Osteoblast (primary cell): ENCODE data around the gene ADCY5. TPM values are rescaled to one million over a fixed set of nuclear protein-coding genes. Genes with fewer than 3 reads are reported as not detected.

Experiments used
- DNase-seq: peaks from one replicate; pipeline ENCODE4 v3.0.0; 2011; ENCODE audit warnings: low spot score, mixed read lengths; ENCODE audit not compliant: insufficient read length; ENCODE audit errors: missing footprints
- H2AFZ ChIP-seq: 2 replicates; pipeline ENCODE4 v1.6.0; 2011; ENCODE audit warnings: mild to moderate bottlenecking, low read length
- H3K27ac ChIP-seq: 2 replicates; pipeline ENCODE4 v1.5.1; 2011; ENCODE audit warnings: mild to moderate bottlenecking, low read depth, low read length, moderate library complexity
- H3K27me3 ChIP-seq: 2 replicates; pipeline ENCODE4 v1.6.0; 2012; ENCODE audit warnings: mild to moderate bottlenecking, control low read depth, inconsistent platforms, low read length, moderate library complexity; ENCODE audit not compliant: insufficient read depth
- H3K36me3 ChIP-seq: 2 replicates; pipeline ENCODE4 v1.5.1; 2011; ENCODE audit warnings: mild to moderate bottlenecking, low read length, control low read depth, moderate library complexity; ENCODE audit not compliant: insufficient read depth
- H3K4me1 ChIP-seq: 2 replicates; pipeline ENCODE4 v1.5.1; 2011; ENCODE audit warnings: mild to moderate bottlenecking, low read length, control low read depth, moderate library complexity; ENCODE audit not compliant: insufficient read depth
- H3K4me2 ChIP-seq: 2 replicates; pipeline ENCODE4 v1.6.0; 2011; ENCODE audit warnings: mild to moderate bottlenecking, low read length; ENCODE audit not compliant: insufficient read depth
- H3K4me3 ChIP-seq: fragments of 200-600 bp; sonication (generic); 3 replicates; pipeline ENCODE4 v1.5.1; 2012; ENCODE audit warnings: mild to moderate bottlenecking, low read length, inconsistent platforms; ENCODE audit not compliant: insufficient read depth
- H3K79me2 ChIP-seq: 2 replicates; pipeline ENCODE4 v1.6.0; 2012; ENCODE audit warnings: mild to moderate bottlenecking, low read length, control low read depth, inconsistent platforms; ENCODE audit not compliant: insufficient read depth
- H3K9me3 ChIP-seq: 2 replicates; pipeline ENCODE4 v1.5.1; 2011; ENCODE audit warnings: low read depth, low read length, control low read depth
- H4K20me1 ChIP-seq: 2 replicates; pipeline ENCODE4 v1.6.0; 2012; ENCODE audit warnings: mild to moderate bottlenecking, low read length, control low read depth; ENCODE audit not compliant: insufficient read depth
- total RNA-seq: library from RNA; depleted of rRNA; stranded (reverse); fragments of >200 nt; gene quantifications from 2 replicates; pipeline ENCODE4 v1.2.3, GENCODE V29; 2012
- TF ChIP-seq, protein P1 (sequence below): IDR thresholded peaks from 2 replicates; pipeline ENCODE4 v1.5.1; 2011; ENCODE audit warnings: mild to moderate bottlenecking, low read depth, low read length, moderate library complexity; ENCODE audit errors: extremely low read depth

The ADCY5 gene
- total RNA-seq, 1 donor: 0.72 TPM

DNA sequence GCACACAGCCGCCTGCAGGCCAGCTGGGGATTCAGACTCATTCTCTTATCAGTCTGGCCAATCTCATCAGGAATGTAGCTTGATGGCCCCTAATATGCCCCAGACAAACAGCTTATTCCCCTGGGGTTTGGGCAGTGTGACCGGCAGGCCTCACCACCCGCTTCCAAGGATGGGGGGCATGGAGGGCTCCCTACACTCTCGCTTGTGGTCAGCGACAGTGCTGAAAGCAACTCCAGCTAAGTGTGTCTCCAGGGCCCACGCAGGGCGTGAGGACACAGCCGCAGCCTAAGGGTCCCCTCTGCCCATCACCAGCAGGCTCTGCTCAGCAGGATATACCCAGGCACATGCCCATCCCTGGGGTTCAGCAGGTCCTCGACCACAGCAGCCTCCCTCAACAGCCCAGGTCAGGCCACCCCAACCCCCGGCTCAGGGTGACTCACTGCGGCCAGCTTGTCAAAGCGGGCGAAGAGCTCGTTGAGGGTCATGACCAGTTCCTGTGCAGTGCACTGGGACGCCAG lies 116.7 kb downstream of the ADCY5 start:
- H3K4me1 ChIP-seq: no peaks in the 10 kb centered on the region
- H4K20me1 ChIP-seq: peaks cover 7% of the 10 kb centered on the region
- no peak overlapping the region for H2AFZ ChIP-seq
- H3K36me3 ChIP-seq: no peaks in the 10 kb centered on the region
- no peak overlapping the region for H3K4me3 ChIP-seq
- no peak overlapping the region for H3K27ac ChIP-seq
- H3K9me3 ChIP-seq: no peaks in the 10 kb centered on the region
- H3K27me3 ChIP-seq: peaks cover 40% of the 10 kb centered on the region
- DNase-seq: peak; percentile 80
- no peak overlapping the region for H3K4me2 ChIP-seq
- TF ChIP-seq, protein P1, sequence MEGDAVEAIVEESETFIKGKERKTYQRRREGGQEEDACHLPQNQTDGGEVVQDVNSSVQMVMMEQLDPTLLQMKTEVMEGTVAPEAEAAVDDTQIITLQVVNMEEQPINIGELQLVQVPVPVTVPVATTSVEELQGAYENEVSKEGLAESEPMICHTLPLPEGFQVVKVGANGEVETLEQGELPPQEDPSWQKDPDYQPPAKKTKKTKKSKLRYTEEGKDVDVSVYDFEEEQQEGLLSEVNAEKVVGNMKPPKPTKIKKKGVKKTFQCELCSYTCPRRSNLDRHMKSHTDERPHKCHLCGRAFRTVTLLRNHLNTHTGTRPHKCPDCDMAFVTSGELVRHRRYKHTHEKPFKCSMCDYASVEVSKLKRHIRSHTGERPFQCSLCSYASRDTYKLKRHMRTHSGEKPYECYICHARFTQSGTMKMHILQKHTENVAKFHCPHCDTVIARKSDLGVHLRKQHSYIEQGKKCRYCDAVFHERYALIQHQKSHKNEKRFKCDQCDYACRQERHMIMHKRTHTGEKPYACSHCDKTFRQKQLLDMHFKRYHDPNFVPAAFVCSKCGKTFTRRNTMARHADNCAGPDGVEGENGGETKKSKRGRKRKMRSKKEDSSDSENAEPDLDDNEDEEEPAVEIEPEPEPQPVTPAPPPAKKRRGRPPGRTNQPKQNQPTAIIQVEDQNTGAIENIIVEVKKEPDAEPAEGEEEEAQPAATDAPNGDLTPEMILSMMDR: no peak
- H3K79me2 ChIP-seq: no peaks in the 10 kb centered on the region

DNA sequence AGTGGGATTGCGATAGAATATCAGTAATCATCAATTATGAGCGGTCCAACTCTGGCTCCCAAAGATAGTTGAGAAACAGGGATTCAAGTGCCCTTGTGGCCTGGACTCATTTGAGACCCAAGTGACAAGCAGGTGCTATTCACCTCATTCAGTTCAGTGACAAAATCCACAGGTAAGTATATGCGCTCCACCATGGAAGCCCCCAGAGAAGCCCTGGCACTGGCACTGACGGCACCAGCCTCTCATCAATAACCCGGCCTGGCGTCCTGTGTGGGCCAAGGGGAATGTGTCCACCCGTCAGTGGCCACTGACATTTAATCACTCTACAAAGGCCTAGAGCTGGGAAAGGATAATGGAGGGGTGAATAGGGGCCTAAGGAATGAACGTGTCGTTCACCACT lies 117.2 kb downstream of the ADCY5 start:
- H3K36me3 ChIP-seq: no peaks in the 10 kb centered on the region

DNA sequence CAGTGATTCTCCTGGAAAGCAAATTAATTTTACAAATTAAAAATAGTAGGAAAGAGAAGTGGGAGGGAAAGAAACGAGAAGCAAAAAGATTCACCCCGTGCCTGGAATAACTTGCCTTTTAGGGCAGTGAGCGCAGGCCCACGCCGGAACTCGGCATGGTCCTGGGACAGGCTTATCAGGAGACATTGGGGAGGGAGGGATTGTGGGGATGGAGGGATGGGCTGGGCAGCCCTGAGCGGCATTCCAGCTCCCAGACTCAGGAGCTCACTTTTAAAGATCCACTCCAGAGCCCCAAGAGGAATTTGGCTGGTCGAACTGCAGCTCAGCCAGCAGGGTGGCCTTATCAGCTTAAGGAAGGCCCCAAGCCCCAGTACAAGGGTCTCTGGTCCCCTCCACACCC lies 117.9 kb downstream of the ADCY5 start:
- Histone ChIP-seq H3K36me3 (no peaks in the 10 kb centered on the region), H2AFZ (no peak overlapping the region), H4K20me1 (peaks cover 7% of the 10 kb centered on the region), H3K9me3 (no peaks in the 10 kb centered on the region), H3K4me3 (no peak overlapping the region), H3K27ac (no peak overlapping the region), H3K4me2 (no peak overlapping the region), H3K27me3 (peaks cover 45% of the 10 kb centered on the region), H3K79me2 (no peaks in the 10 kb centered on the region), H3K4me1 (no peaks in the 10 kb centered on the region)
- DNase-seq: peak; percentile 55
- TF ChIP-seq, protein P1: no peak

More for the DNA sequence above, 117.2 kb downstream of the ADCY5 start:
- Histone ChIP-seq H3K27me3 (peaks cover 40% of the 10 kb centered on the region), H3K4me3 (no peak overlapping the region), H3K9me3 (no peaks in the 10 kb centered on the region), H3K27ac (no peak overlapping the region), H3K4me1 (no peaks in the 10 kb centered on the region), H3K79me2 (no peaks in the 10 kb centered on the region), H3K4me2 (no peak overlapping the region), H2AFZ (no peak overlapping the region), H4K20me1 (peaks cover 7% of the 10 kb centered on the region)
- TF ChIP-seq, protein P1: no peak
- DNase-seq: peak; percentile 55

DNA sequence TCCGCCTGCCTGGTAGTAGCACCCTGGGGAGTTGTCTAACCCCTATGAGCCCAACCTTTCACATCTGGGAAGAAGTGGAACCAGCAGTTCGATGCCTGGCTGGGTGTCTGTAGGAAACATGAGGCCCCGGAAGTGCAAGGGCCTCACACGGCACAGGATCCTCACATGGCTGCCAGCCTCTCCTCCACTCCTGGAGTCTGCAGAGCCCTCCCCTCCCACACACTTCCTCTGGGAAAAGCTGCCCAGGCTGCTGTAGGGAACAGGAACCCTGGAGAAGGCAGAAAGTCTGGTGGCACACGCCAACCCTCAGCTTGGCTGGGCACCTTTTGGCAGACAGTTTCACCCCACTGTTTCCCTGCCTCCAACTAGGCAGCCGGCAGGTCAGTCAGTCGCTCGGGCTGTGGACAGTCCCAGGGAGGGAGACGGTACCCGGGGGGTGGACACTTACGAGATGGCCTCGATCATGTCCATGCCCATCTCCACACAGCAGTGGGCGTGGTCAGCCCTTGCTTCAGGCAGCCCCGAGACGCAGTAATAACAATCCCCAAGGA lies 118.4 kb downstream of the ADCY5 start:
- peaks cover 7% of the 10 kb centered on the region for H4K20me1 ChIP-seq
- no peak overlapping the region for H2AFZ ChIP-seq
- no peaks in the 10 kb centered on the region for H3K79me2 ChIP-seq
- H3K27me3 ChIP-seq: peaks cover 41% of the 10 kb centered on the region
- H3K4me1 ChIP-seq: no peaks in the 10 kb centered on the region
- TF ChIP-seq, protein P1: no peak
- peak; percentile 76 for DNase-seq
- no peak overlapping the region for H3K4me2 ChIP-seq
- H3K36me3 ChIP-seq: no peaks in the 10 kb centered on the region
- H3K9me3 ChIP-seq: no peaks in the 10 kb centered on the region
- H3K4me3 ChIP-seq: no peak overlapping the region
- H3K27ac ChIP-seq: no peak overlapping the region
